HG03039 (cell line): ENCODE measurements around the gene ANKRD1.

ENCODE experiments used
- ATAC-seq: cut with Tn5 transposase; IDR thresholded peaks from one replicate; pipeline ENCODE4 v1.9.1; 2021; ENCODE audit warnings: mild to moderate bottlenecking, moderate library complexity; ENCODE audit not compliant: unreplicated experiment

The ANKRD1 gene

DNA sequence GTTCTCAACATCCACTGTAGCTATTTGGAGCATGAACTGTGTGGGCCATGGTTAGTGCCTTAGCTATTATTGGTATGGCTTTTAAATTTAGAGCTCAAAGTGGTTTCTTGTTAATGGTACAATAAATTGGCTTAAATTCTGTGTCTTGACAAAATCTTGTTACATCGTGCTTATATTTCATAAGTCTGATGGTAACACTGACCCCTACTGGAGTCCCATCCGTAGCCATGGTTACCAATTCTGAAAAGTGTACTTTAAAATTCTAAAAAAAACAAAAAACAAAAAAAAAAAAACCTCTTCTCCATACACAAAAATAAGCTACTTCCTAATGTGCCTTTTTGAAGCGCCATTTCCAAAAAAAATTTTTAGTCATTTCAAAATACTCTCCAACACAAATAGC, 55.5 kb downstream of the ANKRD1 start:
- ATAC-seq = no peak

- no peak for ATAC-seq
Observed at GRCh38 chr10:90862908-90863514, 57.9 kb downstream of the ANKRD1 start.
